Lower leg skin (tissue), 3 donors: ENCODE results near the gene TNFRSF11A.

Experiments
- CTCF ChIP-seq, 3 donors: fragments of 450-650 bp; IDR thresholded peaks; one replicate each; pipeline ENCODE4 v1.5.1; 2016; ENCODE audit warnings: antibody characterized with exemption in 3 of 3, mild to moderate bottlenecking in 3 of 3, moderate library complexity in 2 of 3
- POLR2A ChIP-seq, 2 donors: fragments of 450-650 bp; IDR thresholded peaks; one replicate each; pipeline ENCODE4 v1.6.1; 2016 to 2017; ENCODE audit warnings: antibody characterized with exemption in 2 of 2, mild to moderate bottlenecking in 1 of 2, moderate library complexity in 1 of 2

DNA sequence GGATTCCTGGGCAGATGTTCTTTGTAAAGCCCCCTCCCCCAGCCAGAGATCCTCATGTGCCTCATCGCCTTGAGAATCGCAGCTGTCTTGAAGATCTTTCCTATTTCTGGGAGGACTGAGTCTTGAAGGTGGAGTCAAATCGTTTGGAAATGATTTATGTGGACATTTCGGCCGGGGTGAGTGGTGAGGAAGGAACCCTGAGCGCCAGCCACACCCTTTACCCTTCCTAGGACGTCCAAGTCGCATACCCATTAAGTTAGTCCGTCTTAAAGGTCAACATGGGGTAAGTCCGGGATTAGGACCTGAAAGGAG, 112.9 kb downstream of the TNFRSF11A start:
- no peak for TF ChIP-seq CTCF (IDR thresholded peaks at IDR 0.05)
- TF ChIP-seq POLR2A (IDR thresholded peaks at IDR 0.05), result no peak
